Jurkat, Clone E6-1 (cell line): Measurements from ENCODE around the gene DUS3L.

ENCODE experiments used
- DNase-seq: peaks from one replicate; pipeline ENCODE4 v3.0.0-alpha.2; 2011; ENCODE audit warnings: low read depth, low spot score
- H3K4me3 ChIP-seq: 2 replicates; pipeline ENCODE4 v1.5.1; 2011; ENCODE audit warnings: mild to moderate bottlenecking, low read length, control low read depth, moderate library complexity

Gene DUS3L

DNA sequence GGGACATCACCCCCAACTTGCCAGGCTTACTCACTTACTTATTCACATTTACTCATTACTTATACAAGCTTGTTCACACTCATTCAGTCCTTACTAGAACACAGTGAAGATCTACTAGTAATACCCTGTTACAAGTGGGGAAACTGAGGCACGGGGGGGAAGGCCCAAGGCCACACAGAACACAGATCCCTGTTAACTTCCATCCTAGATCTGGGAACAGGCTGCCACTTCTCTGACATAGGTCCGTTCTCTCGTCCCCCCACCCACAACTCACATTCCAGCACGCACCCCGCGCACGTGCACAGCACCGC is 12.4 kb upstream of the DUS3L start:
- no peak for DNase-seq
- H3K4me3 ChIP-seq: peak overlapping the region; percentile 37

GRCh38 chr19:5801796-5802619 is 11.0 kb upstream of the DUS3L start:
- no peak for DNase-seq
- H3K4me3 ChIP-seq: no peak overlapping the region

GRCh38 chr19:5800361-5801270 is 9.7 kb upstream of the DUS3L start:
- H3K4me3 ChIP-seq: no peak overlapping the region

DNA sequence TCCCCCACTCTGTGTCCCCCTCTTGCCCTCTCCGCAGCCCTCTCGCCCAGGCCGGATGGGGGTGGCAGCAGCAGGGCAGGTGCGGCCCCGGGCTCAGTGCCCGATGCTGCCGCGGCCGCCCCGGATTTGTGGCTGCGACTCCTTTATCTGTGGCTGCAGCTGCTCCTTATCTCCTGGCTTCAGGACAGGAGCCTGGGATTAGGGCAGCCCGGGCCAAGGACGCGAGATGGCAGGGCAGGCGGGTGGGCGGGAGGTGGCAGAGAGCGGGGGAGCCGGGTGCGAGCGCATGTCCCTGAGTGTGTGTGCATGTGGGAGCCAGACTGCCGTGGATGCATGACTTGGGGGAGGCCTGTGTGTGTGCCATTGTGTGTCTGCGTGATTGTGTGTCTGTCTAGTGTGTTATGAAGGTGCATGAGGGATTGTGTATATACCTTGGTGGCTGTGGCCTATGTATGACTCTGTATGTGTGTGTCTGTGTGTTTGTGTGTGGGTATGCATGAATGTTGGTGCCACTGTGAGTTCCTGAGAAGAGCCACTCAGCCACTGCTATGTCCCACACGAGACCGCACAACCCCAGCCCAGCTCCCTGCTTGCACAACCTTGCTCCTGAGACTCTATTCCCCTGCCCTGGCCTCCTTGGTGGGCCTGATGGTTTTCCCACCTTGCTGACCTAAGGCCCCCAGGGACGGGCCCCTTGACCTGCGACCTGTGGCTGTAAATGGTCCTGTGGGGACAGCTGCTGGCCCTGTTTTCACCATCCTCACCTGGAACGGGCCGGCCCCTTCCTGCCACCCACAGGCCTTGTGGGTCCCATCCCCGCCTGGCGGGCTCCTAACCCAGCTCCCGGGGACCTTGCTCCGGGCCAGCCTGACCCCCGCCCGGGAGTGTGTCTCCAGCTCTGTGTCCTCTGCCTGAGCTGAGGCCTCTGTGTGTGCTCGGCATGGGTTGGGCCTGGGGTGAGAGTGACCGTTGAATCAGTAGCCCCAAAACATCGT is 8.6 kb upstream of the DUS3L start:
- peak; percentile 56 for DNase-seq

More at GRCh38 chr19:5800361-5801270, 9.7 kb upstream of the DUS3L start:
- no peak for DNase-seq

DNA sequence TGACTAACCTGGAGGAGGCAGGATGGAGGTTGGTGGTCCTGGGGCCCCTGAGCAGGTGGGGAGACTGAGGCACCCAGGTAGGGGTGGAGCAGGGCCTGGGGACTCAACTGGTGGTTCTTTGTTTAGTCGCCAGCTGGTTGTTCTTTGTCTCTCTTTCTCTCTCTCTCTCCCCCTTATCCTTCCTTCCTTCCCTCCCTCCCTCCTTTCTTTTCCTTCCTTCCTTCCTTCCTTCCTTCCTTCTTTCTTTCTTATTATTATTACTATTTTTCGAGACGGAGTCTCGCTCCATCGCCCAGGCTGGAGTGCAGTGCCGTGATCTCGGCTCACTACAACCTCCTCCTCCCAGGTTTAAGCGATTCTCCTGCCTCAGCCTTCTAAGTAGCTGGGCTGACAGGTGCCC is 7.3 kb upstream of the DUS3L start:
- no peak overlapping the region for H3K4me3 ChIP-seq
- no peak for DNase-seq

More for the DNA sequence above, 8.6 kb upstream of the DUS3L start:
- no peak overlapping the region for H3K4me3 ChIP-seq

DNA sequence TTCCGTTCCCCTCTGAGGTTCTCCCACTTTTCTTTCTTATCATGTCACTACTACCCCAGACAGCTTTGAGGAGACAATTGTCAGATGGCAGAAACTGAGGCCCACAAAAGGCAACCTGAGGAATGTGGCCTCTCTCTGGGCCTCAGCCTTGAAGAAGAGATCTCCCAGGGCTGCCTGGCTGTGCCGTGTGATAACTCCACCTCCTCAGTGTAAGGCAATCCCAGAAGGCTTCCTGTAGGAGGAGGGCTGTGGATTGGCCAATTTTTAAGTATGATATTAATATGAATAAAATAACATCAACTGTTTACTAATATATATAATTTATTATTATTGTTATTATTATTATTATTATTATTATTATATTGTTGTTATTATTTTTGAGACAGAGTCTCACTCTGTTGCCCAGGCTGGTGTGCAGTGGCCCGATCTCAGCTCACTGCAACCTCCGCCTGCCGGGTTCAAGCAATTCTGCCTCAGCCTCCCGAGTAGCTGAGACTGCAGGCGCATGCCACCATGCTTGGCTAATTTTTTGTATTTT is 4.5 kb upstream of the DUS3L start:
- no peak for DNase-seq
- no peak overlapping the region for H3K4me3 ChIP-seq

DNA sequence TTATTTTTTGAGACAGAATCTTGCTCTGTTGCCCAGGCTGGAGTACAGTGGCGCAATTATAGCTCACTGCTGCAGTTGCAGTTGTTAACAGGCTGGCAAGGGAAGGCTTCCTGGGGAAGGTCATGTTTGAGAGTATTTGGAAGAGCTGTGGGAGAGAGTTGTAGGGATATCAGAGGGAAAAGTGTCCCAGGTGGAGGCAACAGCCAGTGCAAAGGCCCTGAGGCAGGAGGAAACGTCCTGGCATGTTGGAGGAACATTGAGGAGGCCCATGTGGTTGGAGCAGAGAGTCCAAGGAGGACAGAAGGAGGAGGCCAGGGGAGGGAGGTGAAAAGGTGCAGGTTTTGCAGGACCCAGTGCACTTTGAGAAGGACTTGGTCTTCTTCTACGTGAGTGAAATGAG is 2.2 kb upstream of the DUS3L start:
- no peak overlapping the region for H3K4me3 ChIP-seq
- no peak for DNase-seq

GRCh38 chr19:5792224-5792623 is 1.3 kb upstream of the DUS3L start:
- H3K4me3 ChIP-seq: no peak overlapping the region
- DNase-seq: no peak

- DNase-seq: no peak
- H3K4me3 ChIP-seq: peak overlapping the region; percentile 94
Measured at GRCh38 chr19:5789886-5790558, 941 bp downstream of the DUS3L start.

DNA sequence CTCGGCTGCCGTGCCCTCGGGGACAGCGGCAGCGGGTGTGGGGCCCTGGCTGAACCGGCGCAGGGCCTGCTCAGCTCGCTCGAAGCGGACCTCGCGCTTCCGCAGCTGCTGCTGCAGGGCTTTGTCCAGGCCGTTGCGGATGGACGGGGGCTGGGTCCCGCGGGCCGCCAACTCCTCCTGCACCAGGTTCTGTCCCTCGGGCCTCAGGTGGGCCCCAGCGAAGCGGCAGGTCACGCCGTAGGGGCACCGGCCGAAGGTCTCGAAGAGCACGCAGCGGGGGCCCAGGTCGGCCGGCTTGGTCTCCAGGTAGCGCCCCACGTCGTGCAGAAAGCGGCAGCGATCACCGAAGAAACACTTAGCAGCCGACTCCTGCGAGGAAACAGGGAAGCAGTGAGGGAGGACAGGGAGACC is 1.6 kb downstream of the DUS3L start:
- no peak overlapping the region for H3K4me3 ChIP-seq
- no peak for DNase-seq

GRCh38 chr19:5788422-5788821 is 2.5 kb downstream of the DUS3L start:
- DNase-seq: no peak
- H3K4me3 ChIP-seq: no peak overlapping the region

DNA sequence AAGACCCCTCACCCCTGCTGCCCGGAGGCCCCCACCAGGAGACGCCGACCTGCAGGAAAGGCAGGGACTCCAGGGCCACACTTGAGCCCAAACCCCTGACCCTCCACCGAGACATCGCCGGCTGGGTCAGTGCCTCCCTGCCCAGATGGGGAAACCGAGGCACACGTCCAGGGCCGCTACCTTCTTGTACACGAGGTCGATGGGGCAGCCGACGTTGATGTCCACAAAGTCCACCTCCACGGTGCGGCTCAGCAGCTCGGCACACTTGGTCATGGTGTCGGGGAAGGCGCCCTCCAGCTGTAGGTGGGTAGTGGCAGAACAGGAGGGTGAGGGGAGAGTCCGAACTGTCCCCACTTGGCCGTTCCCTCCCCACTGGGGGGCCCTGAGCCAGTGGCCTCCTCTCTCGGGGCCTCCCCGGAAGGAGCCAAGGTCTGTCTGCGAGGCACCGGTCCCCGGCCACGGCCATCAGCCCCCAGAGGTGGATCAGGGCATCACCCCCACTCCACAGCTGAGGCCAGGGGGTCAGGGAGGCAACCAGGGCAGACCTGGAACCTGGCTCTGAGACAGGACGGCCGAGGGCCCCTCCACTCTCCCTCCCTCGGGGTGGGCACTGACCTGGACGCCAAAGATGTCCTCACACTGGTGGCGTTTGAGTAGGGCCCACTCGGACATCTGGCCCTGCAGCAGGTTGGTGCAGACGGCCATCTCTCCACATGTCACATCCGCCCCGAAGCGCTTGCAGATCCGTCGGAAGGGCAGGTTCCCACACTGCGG is 3.4 kb downstream of the DUS3L start:
- no peak overlapping the region for H3K4me3 ChIP-seq
- no peak for DNase-seq

GRCh38 chr19:5786593-5787408 is 4.2 kb downstream of the DUS3L start:
- no peak for DNase-seq
- no peak overlapping the region for H3K4me3 ChIP-seq

- DNase-seq: no peak
- H3K4me3 ChIP-seq: no peak overlapping the region
Measured at GRCh38 chr19:5785423-5785822, 5.5 kb downstream of the DUS3L start.

- no peak for DNase-seq
Measured at GRCh38 chr19:5784581-5785147, 6.3 kb downstream of the DUS3L start, which contains the start of gene PRR22. Gene PRR22 (minus strand): TSS chr19:5784746. CDS start chr19:5784660, 86 bp downstream.

More at GRCh38 chr19:5784581-5785147, 6.3 kb downstream of the DUS3L start, which contains the start of gene PRR22:
- no peak within 1 kb of the TSS for H3K4me3 ChIP-seq
